Loucy (cell line): ENCODE results near the gene SERPINF2.
A peak's percentile ranks its signal among the peaks of the same experiment; 100 is the strongest.
"Not testable (repeated sequence)": the region's sequence is repeated elsewhere in the genome, so short reads cannot be mapped to it uniquely, and the experiment has no call there.

Source experiments
- H2AFZ ChIP-seq: fragments of 200-600 bp; sonication (generic); 2 replicates; pipeline ENCODE4 v1.6.0; 2016; ENCODE audit warnings: antibody characterized with exemption, mild to moderate bottlenecking, low read length, moderate library complexity
- H3F3A ChIP-seq: fragments of 200-600 bp; 2 replicates; pipeline ENCODE4 v1.6.0; 2016; ENCODE audit warnings: antibody characterized with exemption, low read depth, mild to moderate bottlenecking
- H3K27me3 ChIP-seq: fragments of 200-600 bp; sonication (generic); 2 replicates; pipeline ENCODE4 v1.6.1; 2014; ENCODE audit warnings: low read length, mild to moderate bottlenecking; ENCODE audit not compliant: insufficient read depth, poor library complexity, severe bottlenecking
- H3K36me3 ChIP-seq: fragments of 200-600 bp; sonication (generic); 2 replicates; pipeline ENCODE4 v1.6.1; 2016; ENCODE audit warnings: low read length; ENCODE audit not compliant: insufficient read depth
- H3K4me1 ChIP-seq: fragments of 200-600 bp; sonication (generic); 2 replicates; pipeline ENCODE4 v1.5.1; 2014; ENCODE audit warnings: low read length, mild to moderate bottlenecking; ENCODE audit not compliant: insufficient read depth, poor library complexity, severe bottlenecking
- H3K4me2 ChIP-seq: fragments of 200-600 bp; sonication (generic); 2 replicates; pipeline ENCODE4 v1.6.0; 2014; ENCODE audit warnings: antibody characterized with exemption, low read length, low read depth, mild to moderate bottlenecking; ENCODE audit not compliant: poor library complexity, severe bottlenecking
- H3K4me3 ChIP-seq: fragments of 200-600 bp; sonication (generic); 2 replicates; pipeline ENCODE4 v1.5.1; 2014; ENCODE audit warnings: low read length, mild to moderate bottlenecking, mixed read lengths; ENCODE audit not compliant: poor library complexity, severe bottlenecking
- H3K79me2 ChIP-seq: fragments of 200-600 bp; sonication (generic); 2 replicates; pipeline ENCODE4 v1.6.1; 2014; ENCODE audit warnings: low read length; ENCODE audit not compliant: insufficient read depth
- H3K9ac ChIP-seq: fragments of 200-600 bp; sonication (generic); 2 replicates; pipeline ENCODE4 v1.6.0; 2014; ENCODE audit warnings: mild to moderate bottlenecking, low read depth, low read length, moderate library complexity; ENCODE audit not compliant: poor library complexity, severe bottlenecking
- H3K9me2 ChIP-seq: fragments of 200-600 bp; sonication (generic); replicated peaks from 2 replicates; pipeline ENCODE4 v1.6.1; 2016; ENCODE audit warnings: low read depth, low read length, mixed read lengths
- H3K9me3 ChIP-seq: fragments of 200-600 bp; sonication (generic); 2 replicates; pipeline ENCODE4 v1.6.1; 2014; ENCODE audit warnings: mild to moderate bottlenecking, antibody characterized with exemption, low read length, low read depth; ENCODE audit not compliant: insufficient read depth
- H4K20me1 ChIP-seq: fragments of 200-600 bp; sonication (generic); 2 replicates; pipeline ENCODE4 v1.6.0; 2014; ENCODE audit warnings: antibody characterized with exemption, low read length, mild to moderate bottlenecking; ENCODE audit not compliant: insufficient read depth, poor library complexity, severe bottlenecking
- EZH2phosphoT487 ChIP-seq: fragments of 200-600 bp; IDR thresholded peaks from 2 replicates; pipeline ENCODE4 v1.6.1; 2018; ENCODE audit warnings: antibody characterized with exemption, mild to moderate bottlenecking, moderate library complexity, borderline replicate concordance
- TF ChIP-seq, protein P1 (sequence below): fragments of 200-600 bp; sonication (generic); conservative IDR thresholded peaks from 2 replicates; pipeline ENCODE4 v1.5.1; 2014; ENCODE audit warnings: mild to moderate bottlenecking, antibody characterized with exemption, low read length

SERPINF2 gene

DNA sequence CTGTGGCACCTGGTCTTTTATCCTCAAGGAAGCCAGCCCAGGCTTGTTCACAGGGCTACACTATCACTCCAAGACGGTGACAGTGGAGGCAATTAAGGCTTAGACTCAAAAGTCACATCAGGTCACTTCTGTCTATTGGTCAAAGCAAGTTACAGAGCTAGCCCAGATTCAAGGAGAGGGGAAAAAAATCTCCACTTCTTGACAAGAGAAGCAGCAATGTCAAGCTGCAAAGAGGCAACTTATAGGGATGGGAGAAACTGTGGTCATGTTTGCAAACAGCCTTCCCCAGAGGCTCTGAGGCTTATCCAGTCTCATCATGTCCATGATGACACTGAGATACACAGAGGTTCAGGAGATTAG is 50.8 kb downstream of the SERPINF2 start:
- Histone ChIP-seq H3K4me3 (no peak overlapping the region), H3K79me2 (peaks cover 18% of the 10 kb centered on the region; the same call in 1 of the 2 replicates), H3F3A (no peaks in the 10 kb centered on the region), H3K36me3 (0 out of 2 replicates have a peak, but pooled peaks cover 2% of the 10 kb centered on the region), H3K9me2 (no peaks in the 10 kb centered on the region), H3K27me3 (no peaks in the 10 kb centered on the region), H2AFZ (no peak overlapping the region), H4K20me1 (no peaks in the 10 kb centered on the region), H3K9me3 (no peaks in the 10 kb centered on the region), H3K9ac (no peak overlapping the region), H3K4me1 (no peaks in the 10 kb centered on the region), H3K4me2 (no peak overlapping the region)
- no peak for TF ChIP-seq EZH2phosphoT487
- TF ChIP-seq, protein P1, sequence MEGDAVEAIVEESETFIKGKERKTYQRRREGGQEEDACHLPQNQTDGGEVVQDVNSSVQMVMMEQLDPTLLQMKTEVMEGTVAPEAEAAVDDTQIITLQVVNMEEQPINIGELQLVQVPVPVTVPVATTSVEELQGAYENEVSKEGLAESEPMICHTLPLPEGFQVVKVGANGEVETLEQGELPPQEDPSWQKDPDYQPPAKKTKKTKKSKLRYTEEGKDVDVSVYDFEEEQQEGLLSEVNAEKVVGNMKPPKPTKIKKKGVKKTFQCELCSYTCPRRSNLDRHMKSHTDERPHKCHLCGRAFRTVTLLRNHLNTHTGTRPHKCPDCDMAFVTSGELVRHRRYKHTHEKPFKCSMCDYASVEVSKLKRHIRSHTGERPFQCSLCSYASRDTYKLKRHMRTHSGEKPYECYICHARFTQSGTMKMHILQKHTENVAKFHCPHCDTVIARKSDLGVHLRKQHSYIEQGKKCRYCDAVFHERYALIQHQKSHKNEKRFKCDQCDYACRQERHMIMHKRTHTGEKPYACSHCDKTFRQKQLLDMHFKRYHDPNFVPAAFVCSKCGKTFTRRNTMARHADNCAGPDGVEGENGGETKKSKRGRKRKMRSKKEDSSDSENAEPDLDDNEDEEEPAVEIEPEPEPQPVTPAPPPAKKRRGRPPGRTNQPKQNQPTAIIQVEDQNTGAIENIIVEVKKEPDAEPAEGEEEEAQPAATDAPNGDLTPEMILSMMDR = no peak

DNA sequence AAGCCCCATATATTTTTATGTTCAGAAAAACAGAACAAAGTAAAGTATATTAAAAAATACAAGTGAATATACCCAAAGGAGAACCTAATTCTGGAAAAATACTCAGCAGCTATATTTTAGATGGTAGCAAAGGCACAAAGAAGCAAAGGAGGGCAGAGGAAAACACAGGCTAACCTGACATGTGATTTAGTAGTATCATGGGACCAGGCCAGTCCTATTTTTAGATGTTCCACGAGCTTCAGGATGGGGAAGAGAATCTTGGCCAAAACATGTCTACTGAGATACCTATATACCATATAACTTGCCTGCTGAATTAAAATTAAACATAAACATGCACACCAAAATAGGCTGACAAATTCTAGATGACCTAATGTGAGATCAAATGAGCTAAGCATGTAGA is 54.1 kb downstream of the SERPINF2 start:
- Histone ChIP-seq H3K9me2 (no peaks in the 10 kb centered on the region), H2AFZ (no peak overlapping the region), H3K4me2 (peak overlapping the region; percentile 20), H4K20me1 (no peaks in the 10 kb centered on the region), H3K9ac (peak overlapping the region; percentile 1), H3K79me2 (peaks cover 18% of the 10 kb centered on the region; the same call in 1 of the 2 replicates), H3K4me3 (no peak overlapping the region), H3K9me3 (no peaks in the 10 kb centered on the region), H3F3A (no peaks in the 10 kb centered on the region), H3K4me1 (no peaks in the 10 kb centered on the region), H3K36me3 (peaks cover 21% of the 10 kb centered on the region; the same call in 1 of the 2 replicates), H3K27me3 (no peaks in the 10 kb centered on the region)
- TF ChIP-seq, protein P1 = no peak
- no peak for TF ChIP-seq EZH2phosphoT487

DNA sequence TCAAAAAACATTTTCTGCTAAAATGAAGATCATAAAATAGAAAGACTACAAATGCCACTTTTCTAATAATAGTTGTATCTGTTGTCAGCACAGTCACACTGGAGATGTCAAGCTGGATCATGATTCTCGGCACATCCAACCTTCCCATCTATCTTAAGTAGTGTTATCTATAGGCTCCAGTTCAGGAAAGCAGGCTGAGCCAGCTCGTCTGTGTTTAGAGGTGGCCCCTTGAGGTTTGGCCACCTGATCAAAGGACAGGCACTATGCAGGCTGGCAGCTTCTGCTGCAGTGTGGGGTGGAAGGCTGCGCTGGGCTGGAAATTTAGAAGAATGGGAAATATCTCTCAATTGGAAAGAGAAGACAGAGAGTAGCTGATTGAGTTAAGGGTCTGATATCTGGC is 54.7 kb downstream of the SERPINF2 start:
- Histone ChIP-seq H3K9me3 (no peaks in the 10 kb centered on the region), H3K4me2 (peak overlapping the region; percentile 20), H3K79me2 (peaks cover 18% of the 10 kb centered on the region; the same call in 1 of the 2 replicates), H3K36me3 (peaks cover 26% of the 10 kb centered on the region; the same call in 1 of the 2 replicates), H3K4me1 (no peaks in the 10 kb centered on the region), H3K9ac (peak overlapping the region; percentile 1), H3K9me2 (no peaks in the 10 kb centered on the region), H3F3A (no peaks in the 10 kb centered on the region), H2AFZ (no peak overlapping the region), H4K20me1 (no peaks in the 10 kb centered on the region), H3K4me3 (no peak overlapping the region), H3K27me3 (no peaks in the 10 kb centered on the region)
- TF ChIP-seq, protein P1 = no peak
- no peak for TF ChIP-seq EZH2phosphoT487

DNA sequence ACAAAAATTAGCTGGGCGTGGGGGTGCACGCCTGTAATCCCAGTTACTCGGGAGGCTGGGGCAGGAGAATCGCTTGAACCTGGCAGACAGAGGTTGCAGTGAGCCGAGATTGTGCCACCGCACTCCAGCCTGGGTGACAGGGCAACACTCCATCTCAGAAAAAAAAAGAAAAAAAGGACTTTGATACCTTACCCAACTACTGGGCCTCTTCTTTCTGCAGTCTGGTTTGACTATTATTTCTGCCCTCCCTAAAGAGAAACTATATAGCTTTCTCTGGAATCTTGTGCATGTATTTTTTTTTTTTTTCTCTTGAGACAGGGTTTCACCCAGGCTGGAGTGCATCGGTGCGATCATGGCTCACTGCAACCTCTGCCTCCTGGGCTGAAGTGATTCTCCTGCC is 55.2 kb downstream of the SERPINF2 start:
- not testable (repeated sequence) for H3K4me2 ChIP-seq, H3K27me3 ChIP-seq, H3K9me2 ChIP-seq, H3K9me3 ChIP-seq, H4K20me1 ChIP-seq, H3K9ac ChIP-seq, H2AFZ ChIP-seq, H3F3A ChIP-seq, H3K4me1 ChIP-seq, H3K4me3 ChIP-seq
- Histone ChIP-seq H3K79me2 (peaks cover 18% of the 10 kb centered on the region; the same call in 1 of the 2 replicates), H3K36me3 (peaks cover 31% of the 10 kb centered on the region; the same call in 1 of the 2 replicates)
